NCI-H1436 (cell line): Measurements from ENCODE around the gene SLC41A1.

Experiments used
- DNase-seq: peaks from one replicate; lab custom pipeline; 2025; lab: John Stamatoyannopoulos, UW

The SLC41A1 gene

DNA sequence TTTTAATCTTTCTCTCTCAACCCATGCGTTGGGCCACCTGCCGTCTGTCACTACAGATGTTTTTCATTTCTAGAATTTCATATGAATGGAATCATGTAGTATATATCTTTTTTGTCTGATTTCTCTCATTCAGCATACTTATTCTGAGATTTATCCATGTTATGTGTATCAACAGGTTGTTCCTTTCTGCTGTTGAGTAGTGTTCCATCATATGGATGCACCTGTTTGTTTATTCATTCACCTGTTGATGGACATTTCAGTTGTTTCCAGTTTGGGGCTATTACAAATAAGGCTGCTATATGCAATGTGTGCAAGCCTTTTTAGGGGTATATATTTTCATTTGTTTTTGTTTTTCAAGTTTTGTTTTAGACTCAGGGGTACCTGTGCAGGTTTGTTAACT is 9.4 kb upstream of the SLC41A1 start:
- DNase-seq = no peak

DNA sequence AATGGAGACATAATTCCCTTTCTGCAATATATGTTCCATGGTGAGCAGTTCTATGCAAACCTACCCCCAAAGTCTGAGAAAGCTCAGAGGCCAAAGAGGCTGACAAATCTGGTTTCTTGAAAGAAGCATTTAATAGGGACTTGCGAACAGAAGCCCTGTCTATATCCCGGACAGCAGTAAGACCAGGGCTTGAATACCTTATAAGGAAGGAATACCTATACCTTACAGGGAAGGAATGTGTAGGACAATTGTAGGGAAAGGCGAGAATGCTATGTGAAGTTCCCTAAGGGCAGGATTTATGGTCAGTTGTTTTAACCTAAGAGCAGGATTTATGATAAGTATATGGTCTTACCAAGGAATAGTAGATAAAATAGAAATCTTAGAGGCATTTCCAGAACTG is 5.0 kb upstream of the SLC41A1 start:
- DNase-seq = no peak

DNA sequence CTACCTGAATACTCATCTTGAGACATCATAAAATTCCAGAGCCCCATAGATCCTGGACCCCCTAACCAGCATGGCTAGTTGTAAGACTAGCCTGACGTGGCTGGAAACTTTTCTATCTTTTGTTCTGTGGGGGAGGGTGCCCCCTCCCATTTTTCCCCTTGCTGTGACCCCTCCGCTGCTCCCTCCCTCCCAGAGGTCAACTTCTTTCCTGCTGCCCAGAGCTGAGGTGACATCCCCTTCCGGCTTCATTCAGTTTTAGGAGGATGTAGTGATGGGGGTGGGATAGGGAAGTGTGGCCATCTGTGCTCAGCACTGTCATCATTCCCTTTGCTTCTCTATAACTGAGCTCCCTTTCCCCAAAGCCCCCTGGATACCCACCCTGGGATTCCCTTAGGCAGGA is 4.4 kb upstream of the SLC41A1 start:
- no peak for DNase-seq

DNA sequence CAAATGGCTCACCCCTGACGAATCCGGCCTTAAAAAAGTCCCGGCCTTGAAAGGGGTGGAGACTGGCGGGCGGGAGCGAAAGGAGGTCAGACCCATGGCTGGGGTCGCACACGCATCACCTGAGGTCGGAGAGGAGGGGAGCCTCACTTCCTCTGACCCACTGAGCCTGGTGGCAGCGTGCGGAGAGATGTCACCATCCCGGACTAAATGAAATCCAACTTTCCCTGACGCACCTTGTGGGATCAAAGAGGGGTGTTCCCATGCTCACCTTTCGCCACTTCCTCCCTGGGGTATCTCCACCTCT is 709 bp upstream of the SLC41A1 start:
- no peak for DNase-seq

DNA sequence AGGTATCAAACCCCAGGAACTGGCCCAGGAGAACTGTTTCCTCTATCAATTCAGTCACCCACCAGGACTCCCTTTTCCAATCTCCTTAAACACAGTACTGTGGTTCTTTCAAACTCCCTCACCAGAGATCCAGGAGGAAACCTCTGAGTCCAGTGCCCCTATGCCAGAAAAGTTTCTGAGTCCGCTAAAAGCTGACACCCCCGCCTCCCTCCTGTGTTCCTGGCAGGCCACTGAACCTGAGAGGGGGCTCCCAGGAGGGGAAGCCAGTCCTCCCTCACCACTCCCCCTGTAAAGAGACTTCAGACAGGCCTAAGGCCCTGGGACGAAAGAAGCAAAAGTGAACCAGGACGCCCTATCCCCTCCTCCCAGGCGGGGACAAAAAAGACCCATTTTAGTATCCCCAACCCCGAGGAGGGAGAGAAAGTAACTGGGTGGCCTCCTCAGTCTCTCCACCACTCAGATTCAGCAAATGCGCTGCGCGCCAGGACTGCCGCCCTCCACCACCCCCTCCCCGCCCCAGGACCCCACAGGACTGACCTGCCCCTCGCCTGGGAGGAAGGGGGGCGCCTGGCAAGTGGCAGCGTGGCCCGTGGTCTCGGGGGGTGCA is 624 bp downstream of the SLC41A1 start:
- no peak for DNase-seq

DNA sequence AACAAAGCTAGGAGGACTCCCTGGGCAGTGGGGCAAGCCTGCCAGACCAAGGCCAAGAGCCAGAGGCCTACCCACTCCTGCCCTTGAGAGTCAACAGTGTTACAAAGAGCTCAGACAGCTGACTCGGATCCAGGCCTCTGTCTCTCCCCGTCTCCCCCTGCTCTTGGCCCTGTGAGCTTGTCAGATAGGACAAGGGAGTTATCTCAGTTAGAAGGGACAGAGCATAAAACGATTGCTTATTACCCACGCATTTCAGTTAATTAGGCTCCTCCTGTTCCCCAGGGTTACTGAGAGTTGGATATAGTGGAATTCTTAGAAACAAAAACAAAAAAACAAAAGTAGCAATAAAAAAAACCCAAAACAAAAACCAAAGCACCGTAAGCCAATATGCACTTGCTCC is 1.3 kb downstream of the SLC41A1 start:
- no peak for DNase-seq

DNA sequence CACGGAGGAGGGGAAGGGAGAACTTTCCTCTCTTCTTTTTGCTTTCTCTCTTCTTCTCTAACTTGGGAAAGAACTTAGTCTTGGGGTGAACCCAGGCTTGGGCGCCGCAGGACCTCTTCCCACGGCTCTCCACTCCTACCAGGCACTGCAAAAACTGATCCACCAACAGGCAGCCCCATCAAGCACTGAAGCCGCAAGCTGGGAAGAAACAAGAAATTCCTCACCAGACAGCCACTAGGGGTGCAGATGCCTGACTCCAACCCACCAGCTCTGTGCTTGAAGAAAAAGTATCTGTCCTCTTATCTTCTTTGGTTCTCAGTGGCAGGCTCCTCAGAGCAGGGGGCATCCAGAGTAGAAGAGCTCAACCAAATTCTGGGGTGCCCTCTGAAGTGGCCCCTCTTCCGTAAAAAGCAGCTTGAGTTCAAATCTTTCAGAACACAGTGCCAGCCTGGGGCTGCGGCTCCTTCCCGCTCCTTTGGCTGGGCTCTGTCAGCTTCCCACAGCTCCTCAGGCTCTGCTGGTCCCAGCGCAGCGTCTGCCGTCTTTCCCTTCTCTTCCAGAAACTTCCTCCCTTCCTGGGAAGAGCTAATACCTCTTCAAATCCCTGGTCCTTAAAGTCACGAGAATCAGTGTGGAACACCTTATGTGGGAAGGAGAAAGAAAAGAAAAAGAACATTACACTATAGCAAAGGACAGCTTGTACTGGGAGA is 2.4 kb downstream of the SLC41A1 start:
- no peak for DNase-seq

DNA sequence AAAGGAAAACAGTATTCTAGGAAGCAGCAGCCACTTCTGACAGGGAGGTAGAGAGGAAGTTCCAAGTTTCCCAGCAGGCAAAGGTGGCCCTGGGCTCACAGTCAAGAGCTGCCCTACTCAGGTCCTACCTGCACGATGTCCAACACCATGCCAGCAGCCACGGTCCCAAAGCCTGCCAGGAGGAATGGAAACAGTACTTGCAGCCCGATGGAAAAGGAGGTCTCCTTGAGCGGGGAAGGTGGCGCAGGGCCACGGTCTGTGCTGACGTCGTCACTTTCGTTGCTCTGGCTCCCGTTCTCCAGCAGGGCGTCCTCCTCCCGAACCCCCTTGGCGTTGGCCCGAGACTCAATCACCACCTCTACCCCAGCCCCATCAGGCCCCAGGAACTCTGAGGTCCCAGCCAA is 3.1 kb downstream of the SLC41A1 start:
- no peak for DNase-seq

DNA sequence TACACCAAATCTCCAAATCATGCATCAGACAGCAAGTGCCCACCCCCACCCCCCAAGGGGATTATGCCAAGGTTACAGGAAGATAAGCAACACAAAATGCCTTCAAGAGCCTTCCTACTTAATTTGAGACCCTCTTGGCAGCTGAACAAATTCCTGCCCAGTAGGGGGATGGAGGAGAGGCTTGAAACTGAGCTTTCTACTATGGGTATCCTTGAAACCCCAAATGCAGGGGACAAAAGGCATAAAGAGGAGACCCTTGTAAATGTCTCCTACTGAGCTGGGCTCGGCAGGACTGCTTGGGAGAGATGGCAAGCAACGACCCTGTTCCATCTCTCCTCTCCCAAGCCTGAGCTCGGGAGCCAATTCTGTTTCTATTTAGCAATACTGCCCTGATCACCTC is 3.5 kb downstream of the SLC41A1 start:
- DNase-seq = no peak

DNA sequence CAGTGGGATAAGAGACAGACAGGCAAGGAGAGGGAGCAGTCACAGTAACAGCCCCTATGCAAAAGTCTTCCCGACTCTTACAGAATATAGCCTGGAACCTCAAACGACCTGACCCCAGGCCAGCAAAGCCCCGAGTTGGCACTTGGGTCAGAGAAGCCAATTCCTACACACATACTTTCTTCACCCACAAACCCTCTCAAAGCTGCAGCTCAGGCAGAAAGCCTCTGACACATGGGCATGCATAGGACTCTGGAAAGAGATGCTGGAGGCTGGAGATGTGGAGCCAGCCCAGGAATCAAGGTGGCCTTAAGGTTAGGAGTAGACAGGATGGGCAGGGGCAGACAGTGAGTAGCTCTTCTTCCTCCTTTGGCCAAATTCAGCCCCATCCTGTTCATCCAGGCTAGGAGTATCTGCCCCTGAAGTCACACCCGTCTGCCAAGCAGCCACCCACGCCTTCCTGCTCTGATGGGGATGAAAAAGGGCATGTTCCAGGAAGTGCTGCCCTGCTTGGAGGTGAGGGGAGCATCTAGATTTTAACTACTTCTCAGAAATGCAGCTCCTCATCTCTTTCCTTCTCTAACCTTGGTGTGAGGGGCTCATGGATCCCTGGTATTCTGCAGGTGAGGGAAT is 7.8 kb downstream of the SLC41A1 start:
- no peak for DNase-seq

DNA sequence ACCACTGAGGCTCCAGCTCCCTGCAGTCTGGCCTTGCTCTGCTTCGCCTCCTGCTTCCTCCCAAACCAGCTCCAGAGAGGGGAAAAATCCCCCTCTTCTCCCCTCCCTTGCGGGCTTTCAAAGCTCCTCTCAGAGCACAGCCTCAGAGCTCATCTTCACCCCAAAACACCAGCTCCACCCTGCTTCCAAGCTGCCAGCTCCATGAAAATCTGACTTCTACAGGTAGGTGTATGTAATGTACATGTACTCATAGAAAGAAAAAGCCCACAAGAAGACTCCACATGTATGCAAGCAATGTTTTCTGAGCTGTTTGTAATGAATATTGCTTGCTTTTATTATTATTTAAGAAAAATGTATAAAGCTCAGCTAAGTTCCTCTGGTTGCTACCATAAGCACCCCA is 8.4 kb downstream of the SLC41A1 start:
- no peak for DNase-seq

DNA sequence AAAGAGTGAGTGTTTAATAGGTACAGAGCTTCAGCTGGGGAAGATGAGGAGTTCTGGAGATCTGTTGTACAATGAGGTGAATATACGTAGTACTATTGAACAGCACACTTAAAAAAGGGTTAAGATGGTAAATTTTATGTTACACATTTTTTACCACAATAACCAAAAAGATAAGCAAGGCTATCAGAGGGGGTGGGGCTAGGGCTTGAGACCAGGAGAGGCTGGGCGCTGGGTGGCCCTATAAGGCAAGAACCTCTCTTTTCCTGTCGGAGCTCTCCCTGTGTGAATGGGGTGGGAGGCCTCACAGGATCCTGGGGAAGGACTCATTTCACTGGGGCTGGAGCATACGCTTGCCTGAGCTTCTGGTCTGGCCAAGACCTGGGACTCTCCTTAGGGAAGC is 9.0 kb downstream of the SLC41A1 start:
- DNase-seq = no peak

DNA sequence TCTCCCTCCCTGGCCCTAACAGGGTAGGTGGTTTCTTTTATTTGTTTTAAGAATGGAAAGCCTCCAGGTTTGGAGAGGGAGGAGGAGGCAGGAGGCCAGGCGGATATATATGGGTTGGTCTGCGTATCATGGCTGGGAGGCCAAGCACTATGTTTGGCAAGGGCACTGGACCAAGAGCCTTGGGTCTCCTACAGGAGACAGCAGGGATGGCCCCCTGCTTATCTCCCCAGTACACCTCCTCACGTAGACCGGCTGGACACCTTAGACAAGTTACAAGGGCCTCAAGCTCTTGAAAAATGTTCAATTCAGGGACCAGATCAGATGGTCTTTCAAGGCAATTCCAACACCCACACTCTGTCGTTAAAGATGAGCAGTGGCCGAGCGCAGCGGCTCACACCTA is 10.9 kb downstream of the SLC41A1 start:
- no peak for DNase-seq

DNA sequence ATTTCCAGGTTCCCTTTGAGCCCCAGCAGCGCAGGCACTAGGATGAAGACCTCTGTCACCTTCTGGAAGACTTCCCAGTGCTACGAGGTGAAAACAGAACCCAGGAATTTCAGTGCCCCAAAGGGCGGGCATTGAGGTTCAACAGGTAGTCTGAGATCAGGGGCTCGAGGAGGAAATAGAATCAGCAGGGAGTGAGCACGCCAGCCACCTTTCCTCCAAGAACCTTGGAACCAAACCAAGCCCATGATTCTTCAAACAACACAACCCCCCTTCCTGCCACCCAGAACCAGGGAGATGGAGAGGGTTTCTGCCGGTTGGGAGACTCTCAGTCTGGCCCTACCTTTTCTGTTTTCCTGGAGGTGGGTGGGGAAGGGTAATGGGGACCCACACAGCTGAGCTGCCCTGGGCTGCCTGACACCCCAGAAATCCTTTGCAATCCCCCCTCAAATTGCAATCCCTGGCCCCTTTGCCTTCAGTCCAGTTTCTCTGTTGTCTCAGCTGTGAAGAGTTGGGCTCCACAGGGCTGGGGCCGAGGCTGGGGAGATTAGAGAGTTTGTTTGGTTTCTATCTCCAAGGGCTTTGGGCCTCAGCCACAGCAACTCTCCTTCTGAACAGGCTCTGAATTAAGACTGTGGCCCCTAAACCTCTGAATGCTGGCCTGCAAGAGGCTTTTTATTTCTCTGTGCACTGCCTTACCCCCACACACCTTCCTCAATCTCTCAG is 11.9 kb downstream of the SLC41A1 start:
- DNase-seq = no peak

DNA sequence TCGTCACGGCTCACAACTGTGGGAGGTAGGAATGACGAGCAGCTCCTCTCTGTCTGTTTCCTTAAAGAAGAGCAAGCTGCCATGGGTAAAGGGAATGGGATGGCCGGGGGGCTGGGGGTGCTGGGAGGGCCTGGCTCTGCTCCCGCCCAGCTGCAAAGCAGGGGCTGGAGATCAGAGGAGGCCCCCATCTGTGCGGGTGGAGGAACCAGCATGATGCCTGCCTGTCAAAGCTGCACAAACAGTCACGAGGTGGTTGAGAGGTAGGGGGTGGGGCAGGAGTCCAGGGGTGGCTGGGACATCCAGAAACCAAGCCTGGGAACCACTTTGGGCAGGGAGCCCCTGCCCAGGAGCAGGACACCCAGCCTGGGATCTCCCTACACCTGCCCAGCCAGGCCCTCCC is 12.6 kb downstream of the SLC41A1 start:
- DNase-seq = no peak

DNA sequence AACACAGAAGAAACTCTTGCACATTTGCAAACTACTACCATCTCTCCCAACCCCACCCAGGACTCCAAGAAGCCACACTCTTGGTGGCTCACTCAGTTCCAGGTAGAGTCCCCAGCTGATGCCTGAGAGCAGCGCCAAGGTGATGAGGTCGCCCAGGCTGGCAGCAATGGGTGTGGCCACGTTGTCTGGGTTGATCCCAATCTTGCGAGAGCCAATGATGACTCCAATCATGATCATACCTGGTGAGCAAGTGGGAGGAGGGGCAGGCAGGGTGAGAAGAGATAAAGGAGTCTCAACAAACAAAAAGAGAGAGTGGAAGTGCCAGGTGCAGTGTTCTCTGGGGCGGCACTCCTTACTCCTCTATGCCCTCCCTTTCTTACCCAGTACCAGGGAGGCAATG is 14.4 kb downstream of the SLC41A1 start:
- DNase-seq = no peak

DNA sequence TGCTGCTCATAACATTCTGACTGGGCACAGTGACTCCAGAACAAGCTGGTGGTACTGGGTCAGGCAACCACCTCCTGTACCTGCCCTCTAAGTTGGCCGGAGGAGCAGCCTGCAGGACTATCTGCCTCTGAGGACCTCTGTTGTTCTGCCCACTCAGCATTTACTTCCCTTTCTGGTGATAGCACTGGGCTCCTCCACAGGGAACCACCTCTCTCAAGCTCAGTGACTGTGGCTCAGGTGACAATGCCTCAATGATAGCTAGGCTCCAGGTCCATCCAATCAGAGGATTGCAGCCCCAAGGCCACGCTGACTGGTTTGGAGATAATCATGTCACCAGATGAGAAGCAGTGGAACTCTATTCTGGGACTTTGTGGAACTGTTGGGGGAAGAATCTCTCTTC is 15.8 kb downstream of the SLC41A1 start:
- no peak for DNase-seq

DNA sequence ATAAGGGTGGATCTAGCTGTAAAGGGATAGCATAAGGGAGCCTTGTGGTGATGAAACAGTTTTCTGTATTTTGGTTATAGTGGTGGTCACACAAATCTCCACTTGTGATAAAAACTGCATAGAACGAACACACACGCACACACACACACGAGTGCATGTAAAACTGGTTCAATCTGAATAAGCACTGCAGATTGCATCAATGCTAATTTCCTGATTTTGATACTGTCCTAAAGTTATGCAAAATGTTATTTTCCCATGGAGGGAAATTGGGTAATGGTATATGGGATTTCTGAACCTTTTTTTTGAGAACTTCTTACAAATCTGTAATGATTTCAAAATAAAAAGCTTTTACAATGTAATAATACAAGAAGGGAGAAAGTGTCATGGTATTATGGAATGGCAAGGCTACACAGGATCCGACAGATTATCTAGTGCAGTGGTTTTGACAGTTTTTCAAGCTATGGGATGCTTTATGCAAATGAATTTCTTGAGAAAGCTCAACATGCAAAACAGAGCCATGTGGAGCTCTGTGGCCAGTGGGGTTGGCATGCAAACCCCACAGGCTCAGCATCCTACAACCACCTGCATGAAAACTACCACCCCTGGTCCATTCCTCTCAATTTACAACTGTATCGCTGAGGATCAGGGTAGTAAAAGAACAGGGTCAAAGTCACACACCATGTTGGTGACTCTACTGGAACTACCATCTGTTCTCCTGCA is 18.8 kb downstream of the SLC41A1 start:
- no peak for DNase-seq

DNA sequence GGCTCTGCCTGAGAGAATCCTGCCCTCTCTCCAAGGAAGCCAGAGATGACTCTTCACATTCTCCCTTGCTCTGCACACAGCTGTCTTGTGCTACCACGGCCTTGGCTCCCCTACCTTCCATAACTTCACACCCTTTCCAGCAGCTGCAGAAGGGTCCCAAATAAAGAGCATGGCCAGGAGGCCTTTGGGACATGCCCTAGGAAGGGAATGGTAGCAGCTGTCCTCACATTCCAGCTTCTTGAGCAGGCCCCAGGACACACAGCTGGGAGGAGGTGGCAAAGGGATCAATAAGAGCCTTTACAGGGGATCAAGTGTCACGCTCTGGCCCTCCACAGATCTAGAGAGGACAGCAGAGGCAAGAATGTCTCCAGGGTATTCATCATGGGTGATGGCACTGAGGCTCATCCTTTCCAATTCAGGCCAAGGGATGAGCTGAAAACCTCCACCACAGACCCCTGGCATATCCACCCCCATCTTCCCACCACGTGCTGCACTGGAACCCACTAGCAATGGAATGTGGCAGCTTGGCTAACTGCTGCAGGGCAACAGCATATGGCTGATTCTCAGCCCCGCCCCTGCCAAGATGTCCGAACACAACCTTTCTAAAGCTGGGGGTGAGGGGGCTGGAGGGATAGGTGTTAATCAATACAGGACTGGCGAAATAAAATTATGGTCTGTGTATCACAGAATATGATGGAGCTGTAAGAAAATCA is 19.9 kb downstream of the SLC41A1 start:
- DNase-seq = no peak

DNA sequence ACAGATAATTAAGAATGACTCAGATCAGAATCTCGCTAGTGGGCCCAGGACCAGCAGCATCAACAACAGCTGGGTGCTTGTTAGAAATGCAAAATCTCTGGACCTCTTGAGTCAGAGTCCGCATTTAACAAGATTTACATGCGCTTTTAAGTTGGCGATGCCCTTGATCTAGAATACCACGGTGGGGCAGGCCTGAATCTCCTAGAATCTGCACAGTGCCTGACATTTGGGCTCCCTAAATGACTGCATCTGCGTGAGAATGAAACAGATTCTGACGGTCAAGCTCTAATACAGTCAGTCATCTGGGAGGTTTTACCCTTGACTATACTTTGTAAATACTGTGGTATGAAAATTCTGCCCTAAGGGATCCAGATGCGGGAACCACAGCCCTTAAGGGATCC is 20.5 kb downstream of the SLC41A1 start:
- DNase-seq = no peak

DNA sequence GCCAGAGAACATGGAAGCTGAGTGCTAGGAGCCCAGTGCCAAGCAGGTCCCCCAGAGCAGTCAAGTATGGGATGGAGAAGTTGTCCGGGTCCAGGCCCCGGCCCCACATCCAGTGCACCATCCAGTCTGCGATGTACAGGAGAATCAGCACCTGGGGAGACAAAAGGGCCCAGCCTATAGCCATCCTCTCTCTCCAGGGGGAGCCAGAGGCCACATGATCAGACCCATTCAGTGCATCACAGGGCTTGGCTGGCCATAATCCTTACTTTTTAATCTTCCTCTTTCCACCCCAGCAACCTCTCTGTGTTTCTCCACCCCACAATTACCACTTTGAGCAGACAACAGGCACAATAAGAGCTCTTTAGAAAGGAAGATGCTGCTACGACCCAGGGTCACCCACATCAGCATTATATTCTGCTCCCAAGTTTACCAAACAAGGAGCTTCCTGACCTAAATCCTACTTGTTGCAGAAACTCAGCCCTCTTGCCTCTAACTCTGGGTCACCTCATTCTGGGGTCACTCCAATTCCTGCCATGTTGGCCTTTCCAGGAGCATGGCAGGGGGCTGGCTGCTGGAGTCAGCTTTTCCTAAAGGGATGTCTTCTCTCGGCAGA is 21.3 kb downstream of the SLC41A1 start:
- DNase-seq = peak; percentile 56
